K562 (cell line): Measurements from ENCODE around the gene POTEG.
"Not testable (repeated sequence)": the region's sequence is repeated elsewhere in the genome, so short reads cannot be mapped to it uniquely, and the experiment has no call there.

Experiments
- ARNT ChIP-seq, 2 experiments: fragments of 450-650 bp; IDR thresholded peaks; 2 replicates each; pipeline ENCODE4 v1.6.1; 2016; ENCODE audit warnings: mild to moderate bottlenecking in 1 of 2
- CC2D1A ChIP-seq: fragments of 450-650 bp; IDR thresholded peaks from 2 replicates; pipeline ENCODE4 v1.6.1; 2017; ENCODE audit warnings: mild to moderate bottlenecking
- EP300 ChIP-seq: IDR thresholded peaks from 2 replicates; pipeline ENCODE4 v1.6.1; 2012; ENCODE audit warnings: low read length, improper control_type of control experiment
- EZH2 ChIP-seq: IDR thresholded peaks from 2 replicates; pipeline ENCODE4 v1.6.1; 2012; ENCODE audit warnings: low read depth, mild to moderate bottlenecking, inconsistent platforms, low read length, borderline replicate concordance
- FOXM1 ChIP-seq, 2 experiments: fragments of 450-650 bp in 1 of 2; sonication (generic) in 1 of 2; formaldehyde crosslinking in 1 of 2; IDR thresholded peaks; 2 replicates each; pipeline versions ENCODE4 v1.6.1 to v1.9.0; 2017 to 2022; ENCODE audit warnings: low read depth in 2 of 2, mild to moderate bottlenecking in 2 of 2, missing genetic modification reagents in 1 of 2, moderate library complexity in 1 of 2
- GTF3C2 ChIP-seq: IDR thresholded peaks from 3 replicates; pipeline ENCODE4 v1.6.1; 2011; ENCODE audit warnings: borderline replicate concordance, mild to moderate bottlenecking, moderate library complexity; ENCODE audit not compliant: insufficient read length; ENCODE audit errors: extremely low read depth
- POLR2A ChIP-seq: fragments of 450-650 bp; conservative IDR thresholded peaks from 2 replicates; pipeline ENCODE4 v1.6.1; 2016
- POLR2G ChIP-seq: fragments of 200-400 bp; formaldehyde crosslinking; IDR thresholded peaks from 2 replicates; pipeline ENCODE4 v1.6.1; 2017; ENCODE audit warnings: low read depth, mild to moderate bottlenecking, antibody characterized with exemption, low read length, moderate library complexity
- POU5F1 ChIP-seq: fragments of 150-350 bp; IDR thresholded peaks from 2 replicates; pipeline ENCODE4 v1.6.1; 2014; ENCODE audit warnings: borderline replicate concordance, low read length, low read depth, mild to moderate bottlenecking; ENCODE audit not compliant: partially characterized antibody
- SP1 ChIP-seq: sonication (generic); formaldehyde crosslinking; IDR thresholded peaks from 2 replicates; pipeline ENCODE4 v1.8.1; 2022; ENCODE audit warnings: mild to moderate bottlenecking, missing genetic modification reagents
- TAF1 ChIP-seq: IDR thresholded peaks from 2 replicates; pipeline ENCODE4 v1.6.1; 2011; ENCODE audit warnings: mild to moderate bottlenecking, low read length, moderate library complexity; ENCODE audit not compliant: insufficient read depth, control insufficient read depth, severe bottlenecking; ENCODE audit errors: extremely low read depth
- TBP ChIP-seq: optimal IDR thresholded peaks from 2 replicates; pipeline ENCODE3; 2011; ENCODE audit warnings: low read depth, low read length, improper control_type of control experiment
- TFAP4 ChIP-seq: sonication (generic); formaldehyde crosslinking; IDR thresholded peaks from 2 replicates; pipeline ENCODE4 v1.8.0; 2022; ENCODE audit warnings: missing genetic modification reagents, mild to moderate bottlenecking, moderate library complexity, borderline replicate concordance

- not testable (repeated sequence) for TF ChIP-seq POLR2A; CC2D1A; EP300; FOXM1 (IDR thresholded peaks at IDR 0.05; ENCODE audit: low read depth); FOXM1 (CRISPR knock-in tag; IDR thresholded peaks at IDR 0.05; ENCODE audit: low read depth); TAF1; ARNT (IDR thresholded peaks at IDR 0.05); SP1 (CRISPR knock-in tag); GTF3C2; POU5F1; POLR2G; EZH2; TBP; TFAP4 (CRISPR knock-in tag)
These were observed 47.3 kb upstream of the POTEG start for GRCh38 chr14:19481421-19481820.
